Kidney epithelial cell (primary cell): Measurements from ENCODE around the gene ZNF805. TPM values are rescaled to one million over a fixed set of nuclear protein-coding genes. Genes with fewer than 3 reads are reported as not detected.
"Not testable (repeated sequence)": the region's sequence is repeated elsewhere in the genome, so short reads cannot be mapped to it uniquely, and the experiment has no call there.

Experiments
- DNase-seq: peaks from one replicate; pipeline ENCODE4 v3.0.0-alpha.2; 2010; ENCODE audit warnings: low read depth
- H3K27me3 ChIP-seq: 2 replicates; pipeline ENCODE4 v1.6.0; 2011; ENCODE audit warnings: low read length; ENCODE audit not compliant: control insufficient read depth, insufficient read depth
- H3K36me3 ChIP-seq: 2 replicates; pipeline ENCODE4 v1.5.1; 2011; ENCODE audit warnings: low read length; ENCODE audit not compliant: control insufficient read depth, insufficient read depth
- H3K4me3 ChIP-seq: 2 replicates; pipeline ENCODE4 v1.5.1; 2011; ENCODE audit warnings: low read depth, mild to moderate bottlenecking, control low read depth, low read length
- CTCF ChIP-seq: IDR thresholded peaks from 2 replicates; pipeline ENCODE4 v1.5.1; 2011; ENCODE audit warnings: mild to moderate bottlenecking, moderate library complexity, low read length, control low read depth, inconsistent platforms; ENCODE audit not compliant: insufficient read depth, poor library complexity, severe bottlenecking
- total RNA-seq: library from RNA; depleted of rRNA; stranded (reverse); fragments of >200 nt; gene quantifications from 2 replicates; pipeline ENCODE4 v1.2.3, GENCODE V29; 2015

The ZNF805 gene
- total RNA-seq, 1 donor from 2014 or later, result 18.7 TPM

- Histone ChIP-seq H3K27me3 (no peaks in the 10 kb centered on the region), H3K4me3 (no peak overlapping the region), H3K36me3 (no peaks in the 10 kb centered on the region)
- DNase-seq, result no peak
- TF ChIP-seq CTCF, result no peak
Observed at GRCh38 chr19:57271280-57271679, 30.8 kb downstream of the ZNF805 start.

- H3K4me3 ChIP-seq, result no peak overlapping the region
Observed at GRCh38 chr19:57273014-57273413, 32.6 kb downstream of the ZNF805 start.

GRCh38 chr19:57276430-57276829 lies 36.0 kb downstream of the ZNF805 start:
- no peak for DNase-seq
- Histone ChIP-seq H3K4me3 (no peak overlapping the region), H3K27me3 (no peaks in the 10 kb centered on the region), H3K36me3 (no peaks in the 10 kb centered on the region)
- TF ChIP-seq CTCF, result no peak

More at GRCh38 chr19:57273014-57273413, 32.6 kb downstream of the ZNF805 start:
- Histone ChIP-seq H3K27me3 (no peaks in the 10 kb centered on the region), H3K36me3 (no peaks in the 10 kb centered on the region)
- no peak for DNase-seq
- no peak for TF ChIP-seq CTCF

GRCh38 chr19:57278481-57278880 lies 38.0 kb downstream of the ZNF805 start:
- DNase-seq, result not testable (repeated sequence)

GRCh38 chr19:57279418-57280164 lies 39.2 kb downstream of the ZNF805 start:
- Histone ChIP-seq H3K27me3 (no peaks in the 10 kb centered on the region), H3K4me3 (peak overlapping the region; percentile 95), H3K36me3 (peaks cover 2% of the 10 kb centered on the region)
- peak; percentile 44 for TF ChIP-seq CTCF
- peak; percentile 92 for DNase-seq

More at GRCh38 chr19:57278481-57278880, 38.0 kb downstream of the ZNF805 start:
- H3K27me3 ChIP-seq, H3K36me3 ChIP-seq, H3K4me3 ChIP-seq: not testable (repeated sequence)

- peak; percentile 78 for DNase-seq
- no peak for TF ChIP-seq CTCF
- Histone ChIP-seq H3K36me3 (peaks cover 2% of the 10 kb centered on the region), H3K4me3 (peak within 1 kb of the TSS; percentile 95), H3K27me3 (no peaks in the 10 kb centered on the region)
Observed at GRCh38 chr19:57280165-57280961, 39.9 kb downstream of the ZNF805 start, which contains the start of gene ZNF460. TSS of gene ZNF460 (plus strand) at chr19:57280485. CDS start at chr19:57280807, 322 bp downstream.
